Measurements from ENCODE around the gene USHBP1. TPM values are rescaled to one million over a fixed set of nuclear protein-coding genes. Genes with fewer than 3 reads are reported as not detected.

USHBP1 gene
- total and polyA plus RNA-seq, 2 of the 13 experiments (the other 11 are each of a cell fraction or from before 2014, with no cell fraction given): 0.15 to 1.5 TPM

- no peak for TF ChIP-seq ZNF615 (CRISPR knock-in tag; IDR thresholded peaks at IDR 0.05; ENCODE audit: borderline replicate concordance)
- TF ChIP-seq ZNF441 (CRISPR knock-in tag; IDR thresholded peaks at IDR 0.05; ENCODE audit: borderline replicate concordance): no peak
- TF ChIP-seq HNF4G (IDR thresholded peaks at IDR 0.05; ENCODE audit: borderline replicate concordance, low read depth, low read length): no peak
- TF ChIP-seq HNF4G (CRISPR knock-in tag; IDR thresholded peaks at IDR 0.05; ENCODE audit: borderline replicate concordance, low read depth): no peak; the same call in 1 of the 2 replicates
- TF ChIP-seq ZSCAN30 (CRISPR knock-in tag; IDR thresholded peaks at IDR 0.05): no peak
- no peak for TF ChIP-seq ADNP (CRISPR knock-in tag; IDR thresholded peaks at IDR 0.05)
- TF ChIP-seq, protein P1, sequence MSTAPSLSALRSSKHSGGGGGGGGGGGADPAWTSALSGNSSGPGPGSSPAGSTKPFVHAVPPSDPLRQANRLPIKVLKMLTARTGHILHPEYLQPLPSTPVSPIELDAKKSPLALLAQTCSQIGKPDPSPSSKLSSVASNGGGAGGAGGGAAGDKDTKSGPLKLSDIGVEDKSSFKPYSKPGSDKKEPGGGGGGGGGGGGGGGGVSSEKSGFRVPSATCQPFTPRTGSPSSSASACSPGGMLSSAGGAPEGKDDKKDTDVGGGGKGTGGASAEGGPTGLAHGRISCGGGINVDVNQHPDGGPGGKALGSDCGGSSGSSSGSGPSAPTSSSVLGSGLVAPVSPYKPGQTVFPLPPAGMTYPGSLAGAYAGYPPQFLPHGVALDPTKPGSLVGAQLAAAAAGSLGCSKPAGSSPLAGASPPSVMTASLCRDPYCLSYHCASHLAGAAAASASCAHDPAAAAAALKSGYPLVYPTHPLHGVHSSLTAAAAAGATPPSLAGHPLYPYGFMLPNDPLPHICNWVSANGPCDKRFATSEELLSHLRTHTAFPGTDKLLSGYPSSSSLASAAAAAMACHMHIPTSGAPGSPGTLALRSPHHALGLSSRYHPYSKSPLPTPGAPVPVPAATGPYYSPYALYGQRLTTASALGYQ (CRISPR knock-in tag; IDR thresholded peaks at IDR 0.05): no peak
- no peak for TF ChIP-seq CENPT (CRISPR knock-in tag; IDR thresholded peaks at IDR 0.05; ENCODE audit: low read depth)
- TF ChIP-seq MLLT10 (CRISPR knock-in tag; IDR thresholded peaks at IDR 0.05): no peak
- no peak for TF ChIP-seq NFATC3 (CRISPR knock-in tag; IDR thresholded peaks at IDR 0.05)
- TF ChIP-seq KDM5B (CRISPR knock-in tag; IDR thresholded peaks at IDR 0.05; ENCODE audit: borderline replicate concordance): 0 out of 2 replicates have a peak, but pooled peaks have one; percentile 10
- TF ChIP-seq ZNF143 (CRISPR knock-in tag; IDR thresholded peaks at IDR 0.05): no peak; the same call in 1 of the 2 replicates
- no peak for TF ChIP-seq ZNF883 (CRISPR knock-in tag; IDR thresholded peaks at IDR 0.05; ENCODE audit: not compliant biosample characterization)
- no peak for TF ChIP-seq PTBP1 (IDR thresholded peaks at IDR 0.05; ENCODE audit: low read depth, low read length, poor library complexity, severe bottlenecking)
- TF ChIP-seq, protein P2, sequence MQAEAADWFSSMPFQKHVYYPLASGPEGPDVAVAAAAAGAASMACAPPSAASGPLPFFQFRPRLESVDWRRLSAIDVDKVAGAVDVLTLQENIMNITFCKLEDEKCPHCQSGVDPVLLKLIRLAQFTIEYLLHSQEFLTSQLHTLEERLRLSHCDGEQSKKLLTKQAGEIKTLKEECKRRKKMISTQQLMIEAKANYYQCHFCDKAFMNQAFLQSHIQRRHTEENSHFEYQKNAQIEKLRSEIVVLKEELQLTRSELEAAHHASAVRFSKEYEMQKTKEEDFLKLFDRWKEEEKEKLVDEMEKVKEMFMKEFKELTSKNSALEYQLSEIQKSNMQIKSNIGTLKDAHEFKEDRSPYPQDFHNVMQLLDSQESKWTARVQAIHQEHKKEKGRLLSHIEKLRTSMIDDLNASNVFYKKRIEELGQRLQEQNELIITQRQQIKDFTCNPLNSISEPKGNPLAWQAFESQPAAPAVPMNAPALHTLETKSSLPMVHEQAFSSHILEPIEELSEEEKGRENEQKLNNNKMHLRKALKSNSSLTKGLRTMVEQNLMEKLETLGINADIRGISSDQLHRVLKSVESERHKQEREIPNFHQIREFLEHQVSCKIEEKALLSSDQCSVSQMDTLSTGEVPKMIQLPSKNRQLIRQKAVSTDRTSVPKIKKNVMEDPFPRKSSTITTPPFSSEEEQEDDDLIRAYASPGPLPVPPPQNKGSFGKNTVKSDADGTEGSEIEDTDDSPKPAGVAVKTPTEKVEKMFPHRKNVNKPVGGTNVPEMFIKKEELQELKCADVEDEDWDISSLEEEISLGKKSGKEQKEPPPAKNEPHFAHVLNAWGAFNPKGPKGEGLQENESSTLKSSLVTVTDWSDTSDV (CRISPR knock-in tag; IDR thresholded peaks at IDR 0.05): no peak
- TF ChIP-seq PRMT3 (CRISPR knock-in tag; IDR thresholded peaks at IDR 0.05; ENCODE audit: borderline replicate concordance, low read depth): no peak
- TF ChIP-seq ZFYVE20 (CRISPR knock-in tag; IDR thresholded peaks at IDR 0.05; ENCODE audit: borderline replicate concordance, low read depth): no peak
- no peak for TF ChIP-seq KAT7 (CRISPR knock-in tag; IDR thresholded peaks at IDR 0.05; ENCODE audit: borderline replicate concordance)
- no peak for TF ChIP-seq FIP1L1 (IDR thresholded peaks at IDR 0.05; ENCODE audit: borderline replicate concordance, insufficient read depth, low read depth, low read length)
- TF ChIP-seq ATM (IDR thresholded peaks at IDR 0.05; ENCODE audit: borderline replicate concordance): no peak
- TF ChIP-seq, protein P3, sequence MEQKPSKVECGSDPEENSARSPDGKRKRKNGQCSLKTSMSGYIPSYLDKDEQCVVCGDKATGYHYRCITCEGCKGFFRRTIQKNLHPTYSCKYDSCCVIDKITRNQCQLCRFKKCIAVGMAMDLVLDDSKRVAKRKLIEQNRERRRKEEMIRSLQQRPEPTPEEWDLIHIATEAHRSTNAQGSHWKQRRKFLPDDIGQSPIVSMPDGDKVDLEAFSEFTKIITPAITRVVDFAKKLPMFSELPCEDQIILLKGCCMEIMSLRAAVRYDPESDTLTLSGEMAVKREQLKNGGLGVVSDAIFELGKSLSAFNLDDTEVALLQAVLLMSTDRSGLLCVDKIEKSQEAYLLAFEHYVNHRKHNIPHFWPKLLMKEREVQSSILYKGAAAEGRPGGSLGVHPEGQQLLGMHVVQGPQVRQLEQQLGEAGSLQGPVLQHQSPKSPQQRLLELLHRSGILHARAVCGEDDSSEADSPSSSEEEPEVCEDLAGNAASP (CRISPR knock-in tag; IDR thresholded peaks at IDR 0.05; ENCODE audit: borderline replicate concordance): peak; percentile 79; the same call in 1 of the 2 replicates
- no peak for TF ChIP-seq KDM4B (CRISPR knock-in tag; IDR thresholded peaks at IDR 0.05)
- TF ChIP-seq, protein P4, sequence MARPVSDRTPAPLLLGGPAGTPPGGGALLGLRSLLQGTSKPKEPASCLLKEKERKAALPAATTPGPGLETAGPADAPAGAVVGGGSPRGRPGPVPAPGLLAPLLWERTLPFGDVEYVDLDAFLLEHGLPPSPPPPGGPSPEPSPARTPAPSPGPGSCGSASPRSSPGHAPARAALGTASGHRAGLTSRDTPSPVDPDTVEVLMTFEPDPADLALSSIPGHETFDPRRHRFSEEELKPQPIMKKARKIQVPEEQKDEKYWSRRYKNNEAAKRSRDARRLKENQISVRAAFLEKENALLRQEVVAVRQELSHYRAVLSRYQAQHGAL (CRISPR knock-in tag; IDR thresholded peaks at IDR 0.05; ENCODE audit: not compliant biosample characterization): no peak
Observed at GRCh38 chr19:17303167-17303939, 38.8 kb upstream of the USHBP1 start, which contains the start of gene ABHD8 (continued).

All from HepG2 (cell line).